Smooth muscle cell (in vitro differentiated cells): Measurements from ENCODE around the gene FRAS1. TPM values are rescaled to one million over a fixed set of nuclear protein-coding genes. Genes with fewer than 3 reads are reported as not detected.

Experiments
- DNase-seq: peaks from one replicate; lab custom pipeline; 2025; ENCODE audit not compliant: unreplicated experiment; lab: John Stamatoyannopoulos, UW
- H2AFZ ChIP-seq: fragments of 200-600 bp; sonication (generic); 2 replicates; pipeline ENCODE4 v1.6.0; 2016; ENCODE audit warnings: antibody characterized with exemption, low read depth, mild to moderate bottlenecking
- H3F3A ChIP-seq: fragments of 200-600 bp; sonication (generic); 2 replicates; pipeline ENCODE4 v1.6.0; 2017; ENCODE audit warnings: antibody characterized with exemption, low read depth
- H3K27ac ChIP-seq: fragments of 200-600 bp; sonication (generic); 2 replicates; pipeline ENCODE4 v1.5.1; 2016; ENCODE audit warnings: low read depth, mild to moderate bottlenecking
- H3K27me3 ChIP-seq: fragments of 200-600 bp; sonication (generic); 2 replicates; pipeline ENCODE4 v1.6.1; 2016; ENCODE audit warnings: low read depth, mild to moderate bottlenecking
- H3K36me3 ChIP-seq: fragments of 200-600 bp; sonication (generic); 2 replicates; pipeline ENCODE4 v1.5.1; 2016; ENCODE audit warnings: low read depth
- H3K4me1 ChIP-seq: fragments of 200-600 bp; sonication (generic); 2 replicates; pipeline ENCODE4 v1.5.1; 2016; ENCODE audit warnings: low read depth
- H3K4me2 ChIP-seq: fragments of 200-600 bp; sonication (generic); 2 replicates; pipeline ENCODE4 v1.6.0; 2016; ENCODE audit warnings: mild to moderate bottlenecking
- H3K4me3 ChIP-seq: fragments of 200-600 bp; sonication (generic); 2 replicates; pipeline ENCODE4 v1.5.1; 2016; ENCODE audit warnings: mild to moderate bottlenecking
- H3K79me2 ChIP-seq: fragments of 200-600 bp; sonication (generic); 2 replicates; pipeline ENCODE4 v1.6.0; 2016; ENCODE audit warnings: low read depth, mild to moderate bottlenecking
- H3K9ac ChIP-seq: fragments of 200-600 bp; sonication (generic); 2 replicates; pipeline ENCODE4 v1.6.0; 2016; ENCODE audit warnings: low read depth
- H3K9me3 ChIP-seq: fragments of 200-600 bp; sonication (generic); replicated peaks from 2 replicates; pipeline ENCODE4 v1.5.1; 2016; ENCODE audit warnings: low read depth
- H4K20me1 ChIP-seq: fragments of 200-600 bp; sonication (generic); 2 replicates; pipeline ENCODE4 v1.6.0; 2016; ENCODE audit warnings: low read depth
- WGBS: methylation state at CpG from one replicate; pipeline ENCODE4 v1.1.7; 2016; ENCODE audit warnings: low lambda C conversion rate; 5-methylcytosine and 5-hydroxymethylcytosine counted together
- polyA plus RNA-seq: library from polyadenylated mRNA; unstranded; fragments of >200 nt; fragmentation: Nextera tagmentation; extraction: Ambion mirVana; gene quantifications from 2 replicates; pipeline ENCODE4 v1.2.1, GENCODE V29; 2016
- total RNA-seq: library from RNA; depleted of rRNA; stranded (reverse); fragments of >200 nt; gene quantifications from 2 replicates; pipeline ENCODE4 v1.2.3, GENCODE V29; 2014
- TF ChIP-seq, protein P1 (sequence below): fragments of 200-600 bp; sonication (generic); IDR thresholded peaks from 2 replicates; pipeline ENCODE4 v1.5.1; 2017; ENCODE audit warnings: borderline replicate concordance, mild to moderate bottlenecking, antibody characterized with exemption; ENCODE audit not compliant: insufficient read depth, poor library complexity, severe bottlenecking

The FRAS1 gene
- total and polyA plus RNA-seq, 2 experiments from 2014 or later = 0.55 to 8.1 TPM

- DNase-seq = no peak
- no peak overlapping the region for H3K27ac ChIP-seq
- H3K4me1 ChIP-seq = peaks cover 6% of the 10 kb centered on the region
- H3K79me2 ChIP-seq = peaks cover 14% of the 10 kb centered on the region
- no peaks in the 10 kb centered on the region for H3K36me3 ChIP-seq
- no peak overlapping the region for H3K9ac ChIP-seq
- TF ChIP-seq, protein P1, sequence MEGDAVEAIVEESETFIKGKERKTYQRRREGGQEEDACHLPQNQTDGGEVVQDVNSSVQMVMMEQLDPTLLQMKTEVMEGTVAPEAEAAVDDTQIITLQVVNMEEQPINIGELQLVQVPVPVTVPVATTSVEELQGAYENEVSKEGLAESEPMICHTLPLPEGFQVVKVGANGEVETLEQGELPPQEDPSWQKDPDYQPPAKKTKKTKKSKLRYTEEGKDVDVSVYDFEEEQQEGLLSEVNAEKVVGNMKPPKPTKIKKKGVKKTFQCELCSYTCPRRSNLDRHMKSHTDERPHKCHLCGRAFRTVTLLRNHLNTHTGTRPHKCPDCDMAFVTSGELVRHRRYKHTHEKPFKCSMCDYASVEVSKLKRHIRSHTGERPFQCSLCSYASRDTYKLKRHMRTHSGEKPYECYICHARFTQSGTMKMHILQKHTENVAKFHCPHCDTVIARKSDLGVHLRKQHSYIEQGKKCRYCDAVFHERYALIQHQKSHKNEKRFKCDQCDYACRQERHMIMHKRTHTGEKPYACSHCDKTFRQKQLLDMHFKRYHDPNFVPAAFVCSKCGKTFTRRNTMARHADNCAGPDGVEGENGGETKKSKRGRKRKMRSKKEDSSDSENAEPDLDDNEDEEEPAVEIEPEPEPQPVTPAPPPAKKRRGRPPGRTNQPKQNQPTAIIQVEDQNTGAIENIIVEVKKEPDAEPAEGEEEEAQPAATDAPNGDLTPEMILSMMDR = no peak
- no peaks in the 10 kb centered on the region for H3K27me3 ChIP-seq
- H3K4me3 ChIP-seq = no peak overlapping the region
- peaks cover 9% of the 10 kb centered on the region for H3F3A ChIP-seq
- no peak overlapping the region for H3K4me2 ChIP-seq
- WGBS = 94% methylated on average over 1 of the region's 1 CpG
- no peaks in the 10 kb centered on the region for H4K20me1 ChIP-seq
- H2AFZ ChIP-seq = no peak overlapping the region
- H3K9me3 ChIP-seq = no peaks in the 10 kb centered on the region
Observed at GRCh38 chr4:78154972-78155590, 98.0 kb downstream of the FRAS1 start.

- H3K27me3 ChIP-seq = no peaks in the 10 kb centered on the region
- WGBS = 78% methylated on average over 6 of the region's 6 CpGs
Observed at GRCh38 chr4:78155616-78156105, 98.5 kb downstream of the FRAS1 start.

DNA sequence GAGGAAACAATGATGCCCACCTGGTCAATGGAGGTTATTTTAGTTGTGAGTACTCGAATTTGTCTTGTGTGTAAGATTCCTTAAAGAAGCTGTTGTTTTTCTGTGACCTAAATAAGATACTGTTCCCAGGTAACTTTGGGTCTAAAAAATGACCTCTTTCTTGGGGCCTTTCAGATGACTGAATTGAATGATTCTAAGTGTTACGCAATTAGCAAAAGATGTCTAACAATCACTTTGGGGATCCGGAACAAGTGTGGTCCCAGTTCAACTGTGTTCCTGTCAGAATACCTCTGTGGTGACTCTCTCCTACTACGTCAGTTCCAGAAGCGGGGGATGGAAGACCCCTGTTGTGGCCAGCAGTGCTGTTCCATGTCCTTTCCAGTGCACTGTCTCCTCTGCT, 99.4 kb downstream of the FRAS1 start:
- H3K4me3 ChIP-seq = no peak overlapping the region
- H4K20me1 ChIP-seq = no peaks in the 10 kb centered on the region
- H3K36me3 ChIP-seq = no peaks in the 10 kb centered on the region
- no peak overlapping the region for H3K27ac ChIP-seq
- H3K9me3 ChIP-seq = no peaks in the 10 kb centered on the region
- no peak overlapping the region for H2AFZ ChIP-seq
- TF ChIP-seq, protein P1 = no peak
- H3K79me2 ChIP-seq = peaks cover 14% of the 10 kb centered on the region
- H3K4me2 ChIP-seq = no peak overlapping the region
- 91% methylated on average over 5 of the region's 5 CpGs for WGBS
- no peaks in the 10 kb centered on the region for H3F3A ChIP-seq
- H3K9ac ChIP-seq = no peak overlapping the region
- DNase-seq = no peak
- H3K27me3 ChIP-seq = no peaks in the 10 kb centered on the region
- H3K4me1 ChIP-seq = no peaks in the 10 kb centered on the region

More at GRCh38 chr4:78155616-78156105, 98.5 kb downstream of the FRAS1 start:
- Histone ChIP-seq H2AFZ (no peak overlapping the region), H3K36me3 (no peaks in the 10 kb centered on the region), H3K4me3 (no peak overlapping the region), H3K27ac (no peak overlapping the region), H4K20me1 (no peaks in the 10 kb centered on the region), H3F3A (peaks cover 3% of the 10 kb centered on the region), H3K79me2 (peaks cover 14% of the 10 kb centered on the region), H3K4me2 (no peak overlapping the region), H3K9ac (no peak overlapping the region), H3K9me3 (no peaks in the 10 kb centered on the region), H3K4me1 (no peaks in the 10 kb centered on the region)
- TF ChIP-seq, protein P1 = no peak
- no peak for DNase-seq

DNA sequence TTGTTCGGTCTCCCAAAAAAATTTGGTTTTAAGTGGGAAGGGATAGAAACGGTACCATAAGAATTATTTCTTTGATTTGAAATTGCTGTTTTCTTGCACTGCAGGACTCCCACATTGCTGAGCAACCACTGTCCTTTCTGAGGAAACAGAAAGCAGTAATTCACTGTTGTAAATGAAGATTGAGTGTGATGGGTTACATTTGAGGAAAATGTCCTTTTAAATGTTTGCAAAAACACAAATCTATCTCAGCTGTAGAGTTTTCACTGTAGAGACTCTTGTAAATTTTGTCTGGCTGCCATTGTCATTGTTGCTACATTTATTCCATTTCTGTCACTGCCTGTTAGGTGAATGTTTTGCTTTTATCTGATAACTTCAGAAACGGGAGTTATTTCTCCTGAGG, 105.2 kb downstream of the FRAS1 start:
- H3K27me3 ChIP-seq = no peaks in the 10 kb centered on the region
- WGBS = 62% methylated on average over 3 of the region's 3 CpGs
- no peaks in the 10 kb centered on the region for H3K9me3 ChIP-seq
- peaks cover 8% of the 10 kb centered on the region for H3K4me1 ChIP-seq
- H3K36me3 ChIP-seq = no peaks in the 10 kb centered on the region
- H3F3A ChIP-seq = no peaks in the 10 kb centered on the region
- H3K79me2 ChIP-seq = peaks cover 10% of the 10 kb centered on the region
- TF ChIP-seq, protein P1 = no peak
- no peak overlapping the region for H3K4me3 ChIP-seq
- no peak overlapping the region for H3K9ac ChIP-seq
- no peaks in the 10 kb centered on the region for H4K20me1 ChIP-seq
- no peak for DNase-seq
- H3K27ac ChIP-seq = no peak overlapping the region
- peak overlapping the region; percentile 25 for H2AFZ ChIP-seq
- no peak overlapping the region for H3K4me2 ChIP-seq
